K562 (cell line): ENCODE results near the gene RANGAP1. TPM values are rescaled to one million over a fixed set of nuclear protein-coding genes. Genes with fewer than 3 reads are reported as not detected.
A peak's percentile ranks its signal among the peaks of the same experiment; 100 is the strongest.

Experiments used
- ATAC-seq: fragments of 200-7000 bp; cut with Tn5 transposase; 3 replicates; pipeline ENCODE4 v1.9.1; 2020; ENCODE audit warnings: moderate library complexity
- BruUV-seq: library from RNA; stranded (reverse); fragments of 400-500 nt; replicated peaks from 2 replicates; lab custom pipeline; 2021; lab: Mats Ljungman, UMichigan
- CTCF ChIA-PET: fragments of 300-600 bp; formaldehyde crosslinking; extraction: SDS; loops from one replicate; lab custom pipeline; 2021; ENCODE audit warnings: low intra/inter-chr PET ratio; lab: Yijun Ruan, JAX
- POLR2A ChIA-PET: fragments of 300-600, 350-650 bp; sonication (Branson Sonifier 250); formaldehyde crosslinking; extraction: SDS; loops from one replicate; lab custom pipeline; 2021; ENCODE audit warnings: antibody characterized with exemption, inconsistent platforms; lab: Yijun Ruan, JAX
- DNase-seq, 4 experiments: peaks; one replicate each; pipeline versions ENCODE4 v3.0.0 to v3.0.0-alpha.2; 2011 to 2018; ENCODE audit warnings: low spot score in 3 of 4, mixed read lengths in 3 of 4; ENCODE audit errors: extremely low read depth in 1 of 4
- FAIRE-seq: peaks from 2 replicates; lab custom pipeline; 2011; peaks lifted over from hg19 to GRCh38; lab: Jason Lieb, UNC
- H2AFZ ChIP-seq: 2 replicates; pipeline ENCODE4 v1.6.0; 2011; ENCODE audit warnings: low read depth, low read length, control low read depth, inconsistent platforms
- H3K27ac ChIP-seq: fragments of 200-600 bp; 3 replicates; pipeline ENCODE4 v1.8.0; 2011; ENCODE audit warnings: low read depth, mild to moderate bottlenecking, control low read depth, inconsistent platforms, low read length, moderate library complexity, mixed read lengths; ENCODE audit errors: extremely low read depth
- H3K27me3 ChIP-seq, 2 experiments: fragments of 300-600 bp in 1 of 2; 2 replicates in 1 of 2; 3 replicates in 1 of 2; pipeline versions ENCODE4 v1.6.0 to v1.8.0; 2011; ENCODE audit warnings: inconsistent platforms in 2 of 2, low read length in 2 of 2, mild to moderate bottlenecking in 1 of 2, mixed read lengths in 1 of 2, moderate library complexity in 1 of 2; ENCODE audit not compliant: control insufficient read depth in 2 of 2, insufficient read depth in 2 of 2
- H3K36me3 ChIP-seq: fragments of 300-600 bp; 3 replicates; pipeline ENCODE4 v1.8.0; 2011; ENCODE audit warnings: mild to moderate bottlenecking, low read length, inconsistent platforms; ENCODE audit not compliant: control insufficient read depth, insufficient read depth
- H3K4me1 ChIP-seq, 2 experiments: fragments of 200-600 bp in 1 of 2; replicated peaks in 1 of 2; 2 replicates in 1 of 2; 3 replicates in 1 of 2; pipeline versions ENCODE4 v1.5.1 to v1.8.0; 2011; ENCODE audit warnings: inconsistent platforms in 2 of 2, low read length in 2 of 2, mild to moderate bottlenecking in 1 of 2, mixed read lengths in 1 of 2, moderate library complexity in 1 of 2; ENCODE audit not compliant: control insufficient read depth in 2 of 2, insufficient read depth in 2 of 2
- H3K4me2 ChIP-seq: 2 replicates; pipeline ENCODE4 v1.6.1; 2011; ENCODE audit warnings: low read length, control low read depth, inconsistent platforms, mixed read lengths; ENCODE audit not compliant: insufficient read depth
- H3K4me3 ChIP-seq: fragments of 200-600 bp; sonication (generic), shearing (Covaris generic); 2 replicates; pipeline ENCODE4 v1.5.1; 2016; ENCODE audit warnings: control low read depth, inconsistent platforms
- H3K79me2 ChIP-seq: fragments of 200-600 bp; 3 replicates; pipeline ENCODE4 v1.8.0; 2011; ENCODE audit warnings: low read length, inconsistent platforms; ENCODE audit not compliant: control insufficient read depth, insufficient read depth
- H3K9ac ChIP-seq, 2 experiments: 2 replicates each; pipeline versions ENCODE4 v1.6.0 to v1.6.1; 2011; ENCODE audit warnings: low read depth in 2 of 2, low read length in 2 of 2, control low read depth in 1 of 2, inconsistent platforms in 1 of 2, mild to moderate bottlenecking in 1 of 2, mixed read lengths in 1 of 2; ENCODE audit not compliant: insufficient read depth in 1 of 2
- H3K9me1 ChIP-seq: one replicate; pipeline ENCODE4 v1.6.0; 2011; ENCODE audit warnings: inconsistent platforms, mild to moderate bottlenecking, low read length, moderate library complexity; ENCODE audit not compliant: control insufficient read depth, insufficient read depth
- H3K9me3 ChIP-seq: replicated peaks from 2 replicates; pipeline ENCODE4 v1.5.1; 2011; ENCODE audit warnings: low read depth, low read length, inconsistent platforms; ENCODE audit not compliant: control insufficient read depth, insufficient read depth
- H4K20me1 ChIP-seq: replicated peaks from 2 replicates; pipeline ENCODE4 v1.6.1; 2011; ENCODE audit warnings: low read length, inconsistent platforms, mixed read lengths; ENCODE audit not compliant: control insufficient read depth, insufficient read depth
- E4F1 ChIP-seq: fragments of 250-450 bp; sonication (Bioruptor Pico); IDR thresholded peaks from 2 replicates; pipeline ENCODE4 v1.5.0; 2021; ENCODE audit warnings: mild to moderate bottlenecking, borderline replicate concordance
- FOXA3 ChIP-seq, 2 experiments: fragments of 450-650 bp in 1 of 2; sonication (generic) in 1 of 2; formaldehyde crosslinking; IDR thresholded peaks in 1 of 2; conservative IDR thresholded peaks in 1 of 2; 2 replicates each; pipeline versions ENCODE4 v1.4.0 to v1.8.0; 2020 to 2022; ENCODE audit warnings: mild to moderate bottlenecking in 2 of 2, missing genetic modification reagents in 1 of 2
- KDM4B ChIP-seq, 2 experiments: fragments of 450-650 bp in 1 of 2; sonication (generic) in 1 of 2; IDR thresholded peaks; 2 replicates each; pipeline ENCODE4 v1.6.1; 2016 to 2017; ENCODE audit warnings: borderline replicate concordance in 2 of 2, antibody characterized with exemption in 1 of 2, low read depth in 1 of 2, mild to moderate bottlenecking in 1 of 2
- MLLT1 ChIP-seq, 2 experiments: fragments of 450-650 bp; IDR thresholded peaks; 2 replicates each; pipeline ENCODE4 v1.6.1; 2016
- POLR2H ChIP-seq: IDR thresholded peaks from 2 replicates; pipeline ENCODE4 v1.6.1; 2016; ENCODE audit warnings: missing genetic modification characterization, low read depth, mild to moderate bottlenecking, control low read depth, missing compliant biosample characterization, moderate library complexity
- RBM14 ChIP-seq: fragments of 200-400 bp; formaldehyde crosslinking; IDR thresholded peaks from 2 replicates; pipeline ENCODE4 v1.6.1; 2018; ENCODE audit warnings: low read depth, mild to moderate bottlenecking, low read length, moderate library complexity, borderline replicate concordance; ENCODE audit not compliant: insufficient read depth
- WGBS: fragments of 100-300 bp; shearing (Covaris generic); methylation state at CpG from one replicate; pipeline ENCODE4 v1.1.6; 2016; ENCODE audit warnings: low coverage, mixed read lengths; ENCODE audit not compliant: insufficient coverage; ENCODE audit errors: missing lambda C conversion rate; 5-methylcytosine and 5-hydroxymethylcytosine counted together
- in situ Hi-C: fragments of 300-500 bp; cut with MboI; formaldehyde crosslinking; loops from 4 replicates; pipeline ENCODE4 v1.15.0; 2018; ENCODE audit warnings: inconsistent platforms, mixed read lengths
- intact Hi-C: fragments of 100-400 bp; cut with micrococcal nuclease; formaldehyde crosslinking; loops from 2 replicates; pipeline ENCODE4 v1.14.2; 2022
- polyA plus RNA-seq, 8 experiments: library from polyadenylated mRNA; depleted of rRNA in 4 of 8; stranded (reverse) in 5 of 8; unstranded in 3 of 8; fragments of >200 nt; fragmentation: Nextera tagmentation in 2 of 8; fragmentation: Illumina TruSeq in 1 of 8; extraction: Ambion mirVana in 2 of 8; extraction: Trizol in 1 of 8; gene quantifications; 2 replicates each; pipeline versions ENCODE4 v1.2.1 to v1.2.3, GENCODE V29; 2011 to 2014; ENCODE audit warnings: inconsistent platforms in 1 of 8, missing spikeins in 1 of 8
- total RNA-seq, 7 experiments: library from RNA; depleted of rRNA in 6 of 7; stranded (reverse); fragments of >200 nt in 6 of 7; fragmentation: Illumina TruSeq in 2 of 7; extraction: Trizol in 2 of 7; gene quantifications; 2 replicates each; pipeline versions ENCODE4 v1.2.1 to v1.2.3, GENCODE V29; 2011 to 2021; ENCODE audit warnings: low replicate concordance in 1 of 7
- TF ChIP-seq, protein P1 (sequence below): fragments of 250-450 bp; sonication (Bioruptor Pico); IDR thresholded peaks from 2 replicates; pipeline ENCODE4 v1.5.0; 2021

RANGAP1 gene
- total and polyA plus RNA-seq, 9 of the 15 experiments (the other 6 are each of a cell fraction or from before 2014, with no cell fraction given): 2.1 to 104 (median 50.6) TPM

DNA sequence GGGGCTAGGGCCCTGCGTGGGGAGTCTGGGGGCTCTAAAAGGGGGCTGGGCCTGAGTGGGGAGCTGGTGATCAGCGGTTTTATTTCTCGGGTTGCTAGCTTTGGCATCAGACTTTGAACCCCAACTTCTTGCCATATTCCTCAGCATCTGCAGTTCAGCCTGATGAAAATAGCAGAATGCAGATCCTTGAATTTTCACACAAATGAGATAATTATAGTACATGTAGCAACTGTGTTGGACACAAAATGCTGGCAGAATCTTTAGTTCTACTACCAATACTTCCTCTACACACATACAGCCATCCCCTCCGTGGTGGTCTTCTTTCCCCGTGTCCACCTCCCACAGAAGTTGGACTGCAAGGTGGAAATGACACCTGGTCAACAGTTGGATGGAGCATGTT, 16.8 kb upstream of the RANGAP1 start:
- in situ Hi-C loops (no loop called here), intact Hi-C loops (loop anchor here (10.0 kb wide), 1 partner anchor 378 kb away; no protein-coding TSS in a partner anchor)
- ChIA-PET POLR2A (interaction anchor here (1.1 to 2.4 kb wide), 3 partner anchors 9 to 17 kb away, joined by 5 to 11 read pairs (median 8); partner anchors contain the start of gene RANGAP1), CTCF (no interaction called here)
- Histone ChIP-seq H3K27me3 (no peaks in the 10 kb centered on the region), H3K36me3 (peaks cover 22% of the 10 kb centered on the region; the same call in 2 of the 3 replicates), H3K4me1 (peaks cover 13 to 18% of the 10 kb centered on the region in 2 experiments; a peak in 4 of 5 replicates), H4K20me1 (no peaks in the 10 kb centered on the region), H3K27ac (peak overlapping the region; percentile 92), H3K9me3 (no peaks in the 10 kb centered on the region), H3K4me3 (peak overlapping the region; percentile 90), H2AFZ (no peak overlapping the region), H3K79me2 (peaks cover 69% of the 10 kb centered on the region), H3K9ac (peak overlapping the region; percentile 95 to 98), H3K9me1 (no peaks in the 10 kb centered on the region), H3K4me2 (peak overlapping the region; percentile 83)
- 0% methylated on average over 5 of the region's 5 CpGs for WGBS
- TF ChIP-seq E4F1 (no peak), FOXA3 (CRISPR knock-in tag; conservative IDR thresholded peaks at IDR 0.05 in 1 of 2, IDR thresholded peaks at IDR 0.05 in 1 of 2) (0 out of 4 replicates have a peak, but pooled peaks of 1 of the 2 experiments have one; percentile 20), RBM14 (no peak), MLLT1 (IDR thresholded peaks at IDR 0.05) (no peak), KDM4B (IDR thresholded peaks at IDR 0.05; ENCODE audit: borderline replicate concordance in 2 of 2, low read depth in 1 of 2) (no peak), POLR2H (tag) (no peak)
- TF ChIP-seq, protein P1, sequence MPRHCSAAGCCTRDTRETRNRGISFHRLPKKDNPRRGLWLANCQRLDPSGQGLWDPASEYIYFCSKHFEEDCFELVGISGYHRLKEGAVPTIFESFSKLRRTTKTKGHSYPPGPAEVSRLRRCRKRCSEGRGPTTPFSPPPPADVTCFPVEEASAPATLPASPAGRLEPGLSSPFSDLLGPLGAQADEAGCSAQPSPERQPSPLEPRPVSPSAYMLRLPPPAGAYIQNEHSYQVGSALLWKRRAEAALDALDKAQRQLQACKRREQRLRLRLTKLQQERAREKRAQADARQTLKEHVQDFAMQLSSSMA (CRISPR knock-in tag): no peak
- no peak for DNase-seq
- no TSS peak for BruUV-seq
- FAIRE-seq: no peak
- ATAC-seq: peak; percentile 3; the same call in 2 of the 3 replicates
